IMR-90 (cell line): ENCODE data around the gene P2RY14. TPM values are rescaled to one million over a fixed set of nuclear protein-coding genes. Genes with fewer than 3 reads are reported as not detected.

Experiments used
- ATAC-seq: fragments of 200-7000 bp; cut with Tn5 transposase; 2 replicates; pipeline ENCODE4 v1.9.1; 2020; ENCODE audit warnings: low read depth, mild to moderate bottlenecking, moderate library complexity
- BruUV-seq: library from RNA; stranded (reverse); fragments of 400-500 nt; replicated peaks from 2 replicates; lab custom pipeline; 2021; lab: Mats Ljungman, UMichigan
- CTCF ChIA-PET: fragments of 300-600 bp; formaldehyde crosslinking; extraction: SDS; loops from one replicate; lab custom pipeline; 2021; ENCODE audit warnings: antibody characterized with exemption; lab: Yijun Ruan, JAX
- POLR2A ChIA-PET: fragments of 300-600 bp; sonication (Branson Sonifier 250); formaldehyde crosslinking; loops from one replicate; lab custom pipeline; 2022; ENCODE audit warnings: antibody characterized with exemption; ENCODE audit not compliant: unreplicated experiment; lab: Charles Lee
- DNase-seq: peaks from one replicate; pipeline ENCODE4 v3.0.0; 2013
- H2AFZ ChIP-seq: replicated peaks from 2 replicates; pipeline ENCODE3; 2013; ENCODE audit warnings: low read length, mild to moderate bottlenecking; ENCODE audit not compliant: poor library complexity
- H2AK5ac ChIP-seq: 2 replicates; pipeline ENCODE4 v1.6.1; 2013; ENCODE audit warnings: low read depth, low read length, inconsistent platforms
- H2AK9ac ChIP-seq: replicated peaks from 2 replicates; pipeline ENCODE3; 2013; ENCODE audit warnings: mild to moderate bottlenecking, low read depth, low read length, moderate library complexity; ENCODE audit not compliant: poor library complexity
- H2BK120ac ChIP-seq: 2 replicates; pipeline ENCODE4 v1.6.1; 2013; ENCODE audit warnings: low read depth, low read length, inconsistent platforms
- H2BK15ac ChIP-seq: 3 replicates; pipeline ENCODE4 v1.6.1; 2013; ENCODE audit warnings: low read depth, low read length, inconsistent platforms
- H2BK20ac ChIP-seq: 2 replicates; pipeline ENCODE4 v1.6.1; 2013; ENCODE audit warnings: low read depth, mild to moderate bottlenecking, inconsistent platforms, low read length, moderate library complexity
- H2BK5ac ChIP-seq: 2 replicates; pipeline ENCODE4 v1.6.1; 2013; ENCODE audit warnings: mild to moderate bottlenecking, low read depth, low read length, inconsistent platforms; ENCODE audit not compliant: poor library complexity, severe bottlenecking
- H3K14ac ChIP-seq: replicated peaks from 2 replicates; pipeline ENCODE4 v1.6.1; 2013; ENCODE audit warnings: low read depth, low read length, inconsistent platforms
- H3K18ac ChIP-seq: 2 replicates; pipeline ENCODE4 v1.6.1; 2013; ENCODE audit warnings: low read depth, low read length, control low read depth
- H3K23ac ChIP-seq: 2 replicates; pipeline ENCODE4 v1.6.1; 2013; ENCODE audit warnings: low read depth, low read length, inconsistent platforms
- H3K27ac ChIP-seq: 2 replicates; pipeline ENCODE4 v1.5.1; 2013; ENCODE audit warnings: mild to moderate bottlenecking, control low read depth, low read length; ENCODE audit not compliant: insufficient read depth
- H3K27me3 ChIP-seq: 2 replicates; pipeline ENCODE4 v1.6.1; 2013; ENCODE audit warnings: low read length; ENCODE audit not compliant: control insufficient read depth, insufficient read depth
- H3K36me3 ChIP-seq: 2 replicates; pipeline ENCODE4 v1.6.1; 2013; ENCODE audit warnings: low read length, mixed read lengths; ENCODE audit not compliant: control insufficient read depth, insufficient read depth
- H3K4ac ChIP-seq: 2 replicates; pipeline ENCODE4 v1.6.1; 2013; ENCODE audit warnings: low read depth, low read length, inconsistent platforms
- H3K4me1 ChIP-seq: 2 replicates; pipeline ENCODE4 v1.6.1; 2013; ENCODE audit warnings: low read length, mixed read lengths; ENCODE audit not compliant: control insufficient read depth, insufficient read depth
- H3K4me2 ChIP-seq: 2 replicates; pipeline ENCODE4 v1.6.1; 2013; ENCODE audit warnings: low read depth, mild to moderate bottlenecking, control low read depth, low read length, moderate library complexity
- H3K4me3 ChIP-seq: 2 replicates; pipeline ENCODE4 v1.5.1; 2013; ENCODE audit warnings: low read depth, mild to moderate bottlenecking, control low read depth, low read length, moderate library complexity; ENCODE audit not compliant: insufficient read depth
- H3K56ac ChIP-seq: 2 replicates; pipeline ENCODE4 v1.6.1; 2013; ENCODE audit warnings: low read length, inconsistent platforms; ENCODE audit not compliant: insufficient read depth; ENCODE audit errors: extremely low read depth
- H3K79me1 ChIP-seq, 2 experiments: 2 replicates each; pipeline ENCODE4 v1.6.1; 2013; ENCODE audit warnings: low read length in 2 of 2, inconsistent platforms in 1 of 2, low read depth in 1 of 2
- H3K9ac ChIP-seq: 2 replicates; pipeline ENCODE4 v1.6.1; 2013; ENCODE audit warnings: low read depth, low read length, control low read depth
- H3K9me1 ChIP-seq: 2 replicates; pipeline ENCODE4 v1.6.1; 2013; ENCODE audit warnings: low read length, inconsistent platforms; ENCODE audit not compliant: insufficient read depth
- H3K9me3 ChIP-seq: 2 replicates; pipeline ENCODE4 v1.6.1; 2013; ENCODE audit warnings: low read length; ENCODE audit not compliant: control insufficient read depth, insufficient read depth
- H4K20me1 ChIP-seq: 2 replicates; pipeline ENCODE4 v1.6.1; 2013; ENCODE audit warnings: low read length, inconsistent platforms; ENCODE audit not compliant: insufficient read depth
- H4K5ac ChIP-seq: 2 replicates; pipeline ENCODE4 v1.6.1; 2013; ENCODE audit warnings: mild to moderate bottlenecking, low read depth, low read length, control low read depth
- H4K8ac ChIP-seq, 2 experiments: 2 replicates each; pipeline ENCODE4 v1.6.1; 2013; ENCODE audit warnings: low read depth in 2 of 2, low read length in 2 of 2, control low read depth in 1 of 2, inconsistent platforms in 1 of 2
- H4K91ac ChIP-seq: 2 replicates; pipeline ENCODE4 v1.6.1; 2013; ENCODE audit warnings: low read depth, low read length, inconsistent platforms; ENCODE audit not compliant: insufficient read depth
- BHLHE40 ChIP-seq: fragments of 150-350 bp; IDR thresholded peaks from 2 replicates; pipeline ENCODE4 v1.6.1; 2016; ENCODE audit warnings: mild to moderate bottlenecking, low read depth, low read length
- CEBPB ChIP-seq: IDR thresholded peaks from 2 replicates; pipeline ENCODE4 v1.6.1; 2012; ENCODE audit warnings: low read depth, low read length, improper control_type of control experiment
- CHD1 ChIP-seq: IDR thresholded peaks from 2 replicates; pipeline ENCODE4 v1.6.1; 2012; ENCODE audit warnings: low read depth, low read length, improper control_type of control experiment
- ELK1 ChIP-seq: fragments of 150-350 bp; IDR thresholded peaks from 2 replicates; pipeline ENCODE4 v1.6.1; 2016; ENCODE audit warnings: low read depth, mild to moderate bottlenecking, low read length, moderate library complexity, borderline replicate concordance
- FOS ChIP-seq: fragments of 150-350 bp; IDR thresholded peaks from 2 replicates; pipeline ENCODE4 v1.6.1; 2016; ENCODE audit warnings: low read depth, low read length
- MAFK ChIP-seq: IDR thresholded peaks from 2 replicates; pipeline ENCODE4 v1.6.1; 2012; ENCODE audit warnings: low read depth, low read length, improper control_type of control experiment
- MAZ ChIP-seq: IDR thresholded peaks from 2 replicates; pipeline ENCODE4 v1.6.1; 2012; ENCODE audit warnings: low read depth, mild to moderate bottlenecking, low read length, improper control_type of control experiment, moderate library complexity, borderline replicate concordance
- MXI1 ChIP-seq: IDR thresholded peaks from 2 replicates; pipeline ENCODE4 v1.6.1; 2012; ENCODE audit warnings: low read depth, mild to moderate bottlenecking, low read length, moderate library complexity, borderline replicate concordance
- NFE2L2 ChIP-seq: fragments of 150-350 bp; IDR thresholded peaks from 2 replicates; pipeline ENCODE4 v1.6.1; 2016; ENCODE audit warnings: low read depth, mild to moderate bottlenecking, low read length
- POLR2A ChIP-seq: IDR thresholded peaks from 2 replicates; pipeline ENCODE4 v1.6.1; 2012; ENCODE audit warnings: mild to moderate bottlenecking, low read depth, low read length
- RAD21 ChIP-seq: IDR thresholded peaks from 2 replicates; pipeline ENCODE4 v1.6.1; 2012; ENCODE audit warnings: low read length, improper control_type of control experiment
- RCOR1 ChIP-seq: IDR thresholded peaks from 2 replicates; pipeline ENCODE4 v1.6.1; 2012; ENCODE audit warnings: mild to moderate bottlenecking, low read length, improper control_type of control experiment; ENCODE audit not compliant: insufficient replicate concordance
- RFX5 ChIP-seq: IDR thresholded peaks from 2 replicates; pipeline ENCODE4 v1.8.0; 2012; ENCODE audit warnings: low read depth, mild to moderate bottlenecking, low read length, moderate library complexity
- SMC3 ChIP-seq: fragments of 150-350 bp; IDR thresholded peaks from 2 replicates; pipeline ENCODE4 v1.6.1; 2016; ENCODE audit warnings: low read depth, mild to moderate bottlenecking, antibody characterized with exemption, low read length, moderate library complexity
- WGBS, 2 experiments: methylation state at CpG; one replicate each; pipeline versions ENCODE4 v1.1.5 to v1.1.7; 2013; ENCODE audit warnings: missing lambda C conversion rate in 2 of 2; ENCODE audit not compliant: insufficient read length in 1 of 2; ENCODE audit errors: extremely low coverage in 2 of 2; 5-methylcytosine and 5-hydroxymethylcytosine counted together
- dilution Hi-C: fragments of 300-500 bp; cut with HindIII; formaldehyde crosslinking; loops from one replicate; pipeline ENCODE4 v1.14.3; 2018; ENCODE audit warnings: low sequenced_read_pairs; ENCODE audit not compliant: unreplicated experiment
- in situ Hi-C: fragments of 300-500 bp; cut with MboI; formaldehyde crosslinking; loops from 3 replicates; pipeline ENCODE4 v1.14.3; 2019; ENCODE audit warnings: low sequenced_read_pairs, inconsistent platforms, mixed read lengths
- intact Hi-C: fragments of 100-400 bp; cut with micrococcal nuclease; formaldehyde crosslinking; loops from 2 replicates; pipeline ENCODE4 v1.10.0; 2022
- polyA plus RNA-seq, 3 experiments: library from polyadenylated mRNA; depleted of rRNA; stranded (reverse); fragments of >200 nt; gene quantifications; 2 replicates each; pipeline ENCODE4 v1.2.3, GENCODE V29; 2012; ENCODE audit warnings: low replicate concordance in 1 of 3
- total RNA-seq: library from RNA; depleted of rRNA; stranded (reverse); fragments of >200 nt; gene quantifications from 2 replicates; pipeline ENCODE4 v1.2.3, GENCODE V29; 2012
- TF ChIP-seq, protein P1 (sequence below): fragments of 150-350 bp; IDR thresholded peaks from 2 replicates; pipeline ENCODE4 v1.6.1; 2017; ENCODE audit warnings: mild to moderate bottlenecking, antibody characterized with exemption, low read length, low read depth
- TF ChIP-seq, protein P2 (sequence below): conservative IDR thresholded peaks from 2 replicates; pipeline ENCODE4 v1.5.1; 2012; ENCODE audit warnings: mild to moderate bottlenecking, low read depth, low read length, improper control_type of control experiment

The P2RY14 gene
- total and polyA plus RNA-seq, 2 of the 4 experiments (the other 2 are of a cell fraction) = not detected

- no peaks in the 10 kb centered on the region for H4K20me1 ChIP-seq
- intact Hi-C loops (no loop called here), in situ Hi-C loops (no loop called here), dilution Hi-C loops (no loop called here)
- no peaks in the 10 kb centered on the region for H3K27me3 ChIP-seq
- no peak overlapping the region for H3K9ac ChIP-seq
- POLR2A ChIA-PET = no interaction called here
- WGBS, 2 experiments = no CpG with 5 or more reads among the region's 3 CpGs
- H4K5ac ChIP-seq = no peak overlapping the region
- H3K9me3 ChIP-seq = peaks cover 5% of the 10 kb centered on the region
- no peaks in the 10 kb centered on the region for H3K36me3 ChIP-seq
- CTCF ChIA-PET = no interaction called here
- H3K18ac ChIP-seq = no peak overlapping the region
- H3K56ac ChIP-seq = no peak overlapping the region
- no peak overlapping the region for H2BK120ac ChIP-seq
- H2BK15ac ChIP-seq = no peak overlapping the region
- peaks cover 3% of the 10 kb centered on the region; the same call in 1 of the 2 replicates for H3K9me1 ChIP-seq
- H3K23ac ChIP-seq = no peak overlapping the region
- DNase-seq (no peak), ATAC-seq (no peak)
- H4K91ac ChIP-seq = no peak overlapping the region
- H3K27ac ChIP-seq = no peak overlapping the region
- H2AK5ac ChIP-seq = no peak overlapping the region
- H4K8ac ChIP-seq = no peak overlapping the region
- H3K4ac ChIP-seq = no peak overlapping the region
- H3K4me1 ChIP-seq = peaks cover 2% of the 10 kb centered on the region
- H3K79me1 ChIP-seq = no peaks in the 10 kb centered on the region
- no peak overlapping the region for H2BK5ac ChIP-seq
- no peak overlapping the region for H2BK20ac ChIP-seq
- H2AFZ ChIP-seq = no peak overlapping the region
- BruUV-seq = no TSS peak
- no peak overlapping the region for H2AK9ac ChIP-seq
- H3K4me2 ChIP-seq = no peak overlapping the region
- no peak overlapping the region for H3K4me3 ChIP-seq
- no peak overlapping the region for H3K14ac ChIP-seq
- TF ChIP-seq MAZ (no peak), CHD1 (no peak), POLR2A (no peak), BHLHE40 (no peak), NFE2L2 (no peak), RFX5 (no peak), FOS (no peak), RCOR1 (no peak), ELK1 (no peak), MAFK (no peak), CEBPB (no peak), MXI1 (no peak), RAD21 (no peak), SMC3 (no peak)
- TF ChIP-seq, protein P1, sequence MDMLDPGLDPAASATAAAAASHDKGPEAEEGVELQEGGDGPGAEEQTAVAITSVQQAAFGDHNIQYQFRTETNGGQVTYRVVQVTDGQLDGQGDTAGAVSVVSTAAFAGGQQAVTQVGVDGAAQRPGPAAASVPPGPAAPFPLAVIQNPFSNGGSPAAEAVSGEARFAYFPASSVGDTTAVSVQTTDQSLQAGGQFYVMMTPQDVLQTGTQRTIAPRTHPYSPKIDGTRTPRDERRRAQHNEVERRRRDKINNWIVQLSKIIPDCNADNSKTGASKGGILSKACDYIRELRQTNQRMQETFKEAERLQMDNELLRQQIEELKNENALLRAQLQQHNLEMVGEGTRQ = no peak
- TF ChIP-seq, protein P2, sequence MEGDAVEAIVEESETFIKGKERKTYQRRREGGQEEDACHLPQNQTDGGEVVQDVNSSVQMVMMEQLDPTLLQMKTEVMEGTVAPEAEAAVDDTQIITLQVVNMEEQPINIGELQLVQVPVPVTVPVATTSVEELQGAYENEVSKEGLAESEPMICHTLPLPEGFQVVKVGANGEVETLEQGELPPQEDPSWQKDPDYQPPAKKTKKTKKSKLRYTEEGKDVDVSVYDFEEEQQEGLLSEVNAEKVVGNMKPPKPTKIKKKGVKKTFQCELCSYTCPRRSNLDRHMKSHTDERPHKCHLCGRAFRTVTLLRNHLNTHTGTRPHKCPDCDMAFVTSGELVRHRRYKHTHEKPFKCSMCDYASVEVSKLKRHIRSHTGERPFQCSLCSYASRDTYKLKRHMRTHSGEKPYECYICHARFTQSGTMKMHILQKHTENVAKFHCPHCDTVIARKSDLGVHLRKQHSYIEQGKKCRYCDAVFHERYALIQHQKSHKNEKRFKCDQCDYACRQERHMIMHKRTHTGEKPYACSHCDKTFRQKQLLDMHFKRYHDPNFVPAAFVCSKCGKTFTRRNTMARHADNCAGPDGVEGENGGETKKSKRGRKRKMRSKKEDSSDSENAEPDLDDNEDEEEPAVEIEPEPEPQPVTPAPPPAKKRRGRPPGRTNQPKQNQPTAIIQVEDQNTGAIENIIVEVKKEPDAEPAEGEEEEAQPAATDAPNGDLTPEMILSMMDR = no peak
These were observed 34.6 kb upstream of the P2RY14 start for GRCh38 chr3:151312972-151313371.
